ENCODE data around the gene ERGIC2. TPM values are rescaled to one million over a fixed set of nuclear protein-coding genes. Genes with fewer than 3 reads are reported as not detected.

The ERGIC2 gene
- total RNA-seq, 1 donor from 2014 or later: 91.1 TPM

DNA sequence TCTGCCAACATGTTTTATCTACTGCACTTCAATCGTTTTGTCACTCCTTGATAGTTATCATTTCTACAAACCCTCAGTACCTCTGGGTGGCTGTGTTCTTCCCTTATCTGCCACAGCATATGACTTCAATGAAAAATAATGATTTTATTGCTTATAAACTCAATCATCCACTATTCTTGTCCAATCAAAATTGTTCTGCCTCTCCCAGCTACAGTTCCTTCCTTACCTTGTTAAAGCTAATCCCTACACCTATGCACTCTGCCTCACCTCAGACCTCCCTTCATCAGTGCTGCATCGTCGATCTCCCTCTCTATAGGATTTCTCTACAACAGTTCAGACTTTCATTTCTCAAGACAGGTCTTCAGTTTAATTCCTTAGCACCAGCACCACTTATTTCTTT lies 58.8 kb downstream of the ERGIC2 start:
- Histone ChIP-seq H3K27ac (replicated peaks) (no peak overlapping the region), H3K36me3 (peaks cover 15% of the 10 kb centered on the region), H3K4me3 (no peak overlapping the region), H3K4me1 (peaks cover 15% of the 10 kb centered on the region), H3K9me3 (replicated peaks) (no peaks in the 10 kb centered on the region), H3K27me3 (ENCODE audit: low read depth) (no peaks in the 10 kb centered on the region)
- TF ChIP-seq, protein P1, sequence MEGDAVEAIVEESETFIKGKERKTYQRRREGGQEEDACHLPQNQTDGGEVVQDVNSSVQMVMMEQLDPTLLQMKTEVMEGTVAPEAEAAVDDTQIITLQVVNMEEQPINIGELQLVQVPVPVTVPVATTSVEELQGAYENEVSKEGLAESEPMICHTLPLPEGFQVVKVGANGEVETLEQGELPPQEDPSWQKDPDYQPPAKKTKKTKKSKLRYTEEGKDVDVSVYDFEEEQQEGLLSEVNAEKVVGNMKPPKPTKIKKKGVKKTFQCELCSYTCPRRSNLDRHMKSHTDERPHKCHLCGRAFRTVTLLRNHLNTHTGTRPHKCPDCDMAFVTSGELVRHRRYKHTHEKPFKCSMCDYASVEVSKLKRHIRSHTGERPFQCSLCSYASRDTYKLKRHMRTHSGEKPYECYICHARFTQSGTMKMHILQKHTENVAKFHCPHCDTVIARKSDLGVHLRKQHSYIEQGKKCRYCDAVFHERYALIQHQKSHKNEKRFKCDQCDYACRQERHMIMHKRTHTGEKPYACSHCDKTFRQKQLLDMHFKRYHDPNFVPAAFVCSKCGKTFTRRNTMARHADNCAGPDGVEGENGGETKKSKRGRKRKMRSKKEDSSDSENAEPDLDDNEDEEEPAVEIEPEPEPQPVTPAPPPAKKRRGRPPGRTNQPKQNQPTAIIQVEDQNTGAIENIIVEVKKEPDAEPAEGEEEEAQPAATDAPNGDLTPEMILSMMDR (IDR thresholded peaks at IDR 0.05; ENCODE audit: borderline replicate concordance): no peak
- DNase-seq: no peak
- intact Hi-C loops (cut with micrococcal nuclease): no loop called here

DNA sequence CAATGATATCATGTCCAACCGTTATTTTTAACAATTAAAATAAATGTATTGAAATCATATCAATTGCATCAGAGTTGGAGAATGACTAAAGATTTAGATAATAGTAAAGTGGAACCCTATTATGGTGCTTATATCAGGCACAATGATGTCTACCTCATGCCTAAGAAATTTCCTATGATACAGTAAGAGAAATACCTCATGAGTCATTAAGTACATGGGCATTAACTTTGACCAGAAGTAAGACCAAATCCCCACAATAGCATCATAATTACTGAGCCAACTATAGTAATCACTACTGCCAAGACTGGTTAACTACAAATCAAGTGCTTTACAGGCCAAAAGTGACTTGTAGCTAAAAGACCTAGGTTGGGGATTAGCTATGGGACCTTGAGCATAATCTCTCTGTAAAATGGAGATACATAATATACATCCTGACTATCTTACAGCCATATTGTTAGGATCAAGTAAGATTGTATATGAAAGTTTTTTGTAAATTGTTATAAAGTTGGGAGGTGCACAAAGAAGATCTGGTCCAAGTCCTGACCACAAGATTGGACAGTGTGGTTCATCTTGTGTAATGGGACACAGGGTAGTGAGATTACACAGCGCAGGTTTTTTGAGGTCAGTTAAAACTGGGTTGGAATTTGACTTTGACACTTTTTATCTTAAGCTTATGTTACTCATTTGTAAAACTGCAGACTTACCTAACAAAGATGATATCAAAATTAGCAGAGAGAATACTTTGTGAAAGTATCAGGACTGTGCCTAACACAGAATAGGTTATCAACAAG lies 60.5 kb downstream of the ERGIC2 start:
- Histone ChIP-seq H3K27me3 (ENCODE audit: low read depth) (no peaks in the 10 kb centered on the region), H3K27ac (replicated peaks) (no peak overlapping the region), H3K9me3 (replicated peaks) (no peaks in the 10 kb centered on the region), H3K4me3 (no peak overlapping the region), H3K4me1 (peaks cover 18% of the 10 kb centered on the region), H3K36me3 (peaks cover 15% of the 10 kb centered on the region)
- intact Hi-C loops (cut with micrococcal nuclease): no loop called here
- no peak for DNase-seq
- TF ChIP-seq, protein P1 (IDR thresholded peaks at IDR 0.05; ENCODE audit: borderline replicate concordance): no peak

DNA sequence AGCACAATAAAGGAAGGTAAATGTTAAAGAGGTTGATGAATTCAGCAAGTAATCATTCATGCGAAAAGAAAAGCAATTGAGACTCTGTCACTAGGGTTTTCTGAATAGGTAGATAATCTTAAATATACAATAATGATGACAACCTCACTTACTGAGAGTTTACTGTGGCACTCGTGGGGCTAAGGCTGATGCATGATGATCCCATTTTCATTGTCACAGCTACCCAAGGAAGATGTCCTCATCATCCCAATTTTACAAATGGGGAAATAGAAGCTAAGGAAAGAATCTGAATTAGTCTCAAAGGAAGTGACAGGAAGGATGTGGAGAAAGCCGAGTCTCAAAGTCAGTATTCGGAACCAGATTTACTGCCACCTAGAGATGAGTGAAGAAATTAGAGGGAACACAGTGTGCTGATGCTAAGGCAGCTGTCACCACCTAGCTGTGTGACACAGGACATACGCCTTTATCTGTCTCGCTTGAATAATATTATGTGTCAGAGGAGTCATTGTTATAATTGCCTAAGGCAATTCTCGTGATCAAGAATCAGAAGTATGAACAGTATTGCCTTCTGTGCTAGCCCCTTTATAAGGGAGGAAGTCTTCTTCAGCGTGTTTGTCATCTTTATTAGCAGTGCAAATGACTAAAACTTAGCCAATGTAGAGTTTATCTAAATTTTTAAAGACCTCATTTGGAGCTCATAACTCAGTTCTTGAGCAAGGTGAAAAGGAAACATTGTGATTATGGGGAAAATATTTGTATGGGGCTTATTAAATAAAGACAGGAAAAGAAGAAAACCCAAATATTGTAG lies 63.2 kb downstream of the ERGIC2 start:
- Histone ChIP-seq H3K27ac (replicated peaks) (peak overlapping the region; percentile 85), H3K9me3 (replicated peaks) (no peaks in the 10 kb centered on the region), H3K4me3 (peak overlapping the region; percentile 49), H3K36me3 (peaks cover 6% of the 10 kb centered on the region), H3K27me3 (ENCODE audit: low read depth) (no peaks in the 10 kb centered on the region), H3K4me1 (peaks cover 34% of the 10 kb centered on the region)
- intact Hi-C loops (cut with micrococcal nuclease): loop anchor here (5.0 kb wide), 1 partner anchor 245 kb away; no protein-coding TSS in a partner anchor
- TF ChIP-seq, protein P1 (IDR thresholded peaks at IDR 0.05; ENCODE audit: borderline replicate concordance): peak; percentile 85
- DNase-seq: peak; percentile 38

DNA sequence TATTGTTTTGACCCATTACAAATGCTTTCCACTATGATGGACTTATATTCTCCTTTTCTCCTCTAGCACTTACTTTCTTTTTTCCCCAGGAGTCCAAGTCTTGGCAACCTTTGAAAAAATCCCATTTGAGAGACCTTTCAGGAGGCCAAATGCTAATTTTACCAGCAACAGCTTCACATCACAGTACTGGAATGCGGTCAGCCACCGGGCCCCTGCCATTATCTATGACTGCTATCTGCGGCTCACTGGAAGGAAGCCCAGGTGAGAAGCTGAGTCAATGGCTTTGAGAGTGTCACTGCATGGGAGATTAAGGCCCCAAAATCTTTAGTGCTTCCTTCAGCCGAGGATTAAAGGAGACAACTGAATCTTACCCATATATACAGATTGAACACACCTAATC lies 64.2 kb downstream of the ERGIC2 start:
- H3K27me3 ChIP-seq (ENCODE audit: low read depth): no peaks in the 10 kb centered on the region
- intact Hi-C loops (cut with micrococcal nuclease): loop anchor here (5.0 kb wide), 1 partner anchor 244 kb away; no protein-coding TSS in a partner anchor

DNA sequence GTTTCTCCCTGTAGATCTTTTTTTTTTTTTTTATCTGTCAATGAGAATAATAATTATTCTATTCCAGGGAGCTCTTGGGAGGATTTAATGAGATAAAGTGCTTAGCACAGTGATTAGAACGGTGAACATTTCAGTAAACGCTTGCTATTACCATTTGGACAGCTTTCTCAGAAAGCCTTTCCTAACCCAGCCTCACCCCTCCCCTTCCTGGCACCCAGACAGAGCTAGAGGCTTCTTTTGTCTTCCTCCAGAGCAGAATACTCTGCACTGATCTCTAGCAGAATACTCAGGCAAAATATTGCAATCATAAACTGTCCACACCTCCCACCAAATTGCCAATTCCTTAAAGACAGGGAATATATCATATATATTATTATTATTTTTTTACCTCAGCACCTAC lies 66.6 kb downstream of the ERGIC2 start:
- no peak overlapping the region for H3K4me3 ChIP-seq
- intact Hi-C loops (cut with micrococcal nuclease): no loop called here
- peak overlapping the region; percentile 85 for H3K27ac ChIP-seq (replicated peaks)
- TF ChIP-seq, protein P1 (IDR thresholded peaks at IDR 0.05; ENCODE audit: borderline replicate concordance): no peak
- no peaks in the 10 kb centered on the region for H3K27me3 ChIP-seq (ENCODE audit: low read depth)
- peak; percentile 18 for DNase-seq
- peaks cover 29% of the 10 kb centered on the region for H3K4me1 ChIP-seq
- peaks cover 5% of the 10 kb centered on the region for H3K36me3 ChIP-seq
- no peaks in the 10 kb centered on the region for H3K9me3 ChIP-seq (replicated peaks)

More for the DNA sequence above, 64.2 kb downstream of the ERGIC2 start:
- TF ChIP-seq, protein P1 (IDR thresholded peaks at IDR 0.05; ENCODE audit: borderline replicate concordance): no peak
- peaks cover 34% of the 10 kb centered on the region for H3K4me1 ChIP-seq
- DNase-seq: peak; percentile 51
- peaks cover 4% of the 10 kb centered on the region for H3K36me3 ChIP-seq
- peak overlapping the region; percentile 85 for H3K27ac ChIP-seq (replicated peaks)
- H3K4me3 ChIP-seq: peak overlapping the region; percentile 49
- no peaks in the 10 kb centered on the region for H3K9me3 ChIP-seq (replicated peaks)

Data from left ventricle myocardium inferior (tissue), 1 donor.